AG09309 (cell line): Measurements from ENCODE around the gene WNT6.

ENCODE experiments used
- DNase-seq: peaks from one replicate; pipeline ENCODE4 v3.0.0-alpha.2; 2010; ENCODE audit warnings: low read depth
- H3K4me3 ChIP-seq: 2 replicates; pipeline ENCODE4 v1.5.1; 2011; ENCODE audit warnings: mild to moderate bottlenecking, low read depth, low read length, moderate library complexity; ENCODE audit not compliant: control insufficient read depth
- TF ChIP-seq, protein P1 (sequence below): IDR thresholded peaks from 2 replicates; pipeline ENCODE4 v1.5.1; 2011; ENCODE audit warnings: mild to moderate bottlenecking, low read depth, low read length, inconsistent platforms; ENCODE audit not compliant: insufficient read depth, control insufficient read depth; ENCODE audit errors: missing control alignments

WNT6 gene

DNA sequence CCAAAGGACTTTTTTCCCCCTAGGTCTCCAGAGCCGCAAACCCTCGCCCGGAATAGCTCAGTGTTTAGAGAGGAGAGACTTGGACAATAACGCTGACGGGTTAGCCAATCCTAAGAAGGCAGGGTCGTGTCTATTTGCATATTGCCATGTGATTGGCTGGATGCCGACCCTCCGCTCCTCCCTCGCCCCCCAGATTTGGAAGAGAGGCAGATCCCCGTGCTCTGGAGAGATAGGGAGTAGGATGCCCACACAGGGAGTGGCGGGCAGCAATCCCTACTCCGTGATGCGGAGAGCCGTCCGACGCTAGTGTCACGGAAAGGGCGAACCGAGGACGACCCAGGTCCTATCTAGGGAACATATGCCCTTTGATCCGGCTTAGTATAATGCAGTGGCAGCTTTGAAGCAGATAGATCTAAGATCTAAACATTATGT, 1.4 kb downstream of the WNT6 start:
- DNase-seq, result no peak
- no peak overlapping the region for H3K4me3 ChIP-seq
- TF ChIP-seq, protein P1, sequence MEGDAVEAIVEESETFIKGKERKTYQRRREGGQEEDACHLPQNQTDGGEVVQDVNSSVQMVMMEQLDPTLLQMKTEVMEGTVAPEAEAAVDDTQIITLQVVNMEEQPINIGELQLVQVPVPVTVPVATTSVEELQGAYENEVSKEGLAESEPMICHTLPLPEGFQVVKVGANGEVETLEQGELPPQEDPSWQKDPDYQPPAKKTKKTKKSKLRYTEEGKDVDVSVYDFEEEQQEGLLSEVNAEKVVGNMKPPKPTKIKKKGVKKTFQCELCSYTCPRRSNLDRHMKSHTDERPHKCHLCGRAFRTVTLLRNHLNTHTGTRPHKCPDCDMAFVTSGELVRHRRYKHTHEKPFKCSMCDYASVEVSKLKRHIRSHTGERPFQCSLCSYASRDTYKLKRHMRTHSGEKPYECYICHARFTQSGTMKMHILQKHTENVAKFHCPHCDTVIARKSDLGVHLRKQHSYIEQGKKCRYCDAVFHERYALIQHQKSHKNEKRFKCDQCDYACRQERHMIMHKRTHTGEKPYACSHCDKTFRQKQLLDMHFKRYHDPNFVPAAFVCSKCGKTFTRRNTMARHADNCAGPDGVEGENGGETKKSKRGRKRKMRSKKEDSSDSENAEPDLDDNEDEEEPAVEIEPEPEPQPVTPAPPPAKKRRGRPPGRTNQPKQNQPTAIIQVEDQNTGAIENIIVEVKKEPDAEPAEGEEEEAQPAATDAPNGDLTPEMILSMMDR, result no peak

GRCh38 chr2:218861645-218862318, 2.2 kb downstream of the WNT6 start:
- DNase-seq, result no peak
- H3K4me3 ChIP-seq, result no peak overlapping the region
- TF ChIP-seq, protein P1, result no peak

DNA sequence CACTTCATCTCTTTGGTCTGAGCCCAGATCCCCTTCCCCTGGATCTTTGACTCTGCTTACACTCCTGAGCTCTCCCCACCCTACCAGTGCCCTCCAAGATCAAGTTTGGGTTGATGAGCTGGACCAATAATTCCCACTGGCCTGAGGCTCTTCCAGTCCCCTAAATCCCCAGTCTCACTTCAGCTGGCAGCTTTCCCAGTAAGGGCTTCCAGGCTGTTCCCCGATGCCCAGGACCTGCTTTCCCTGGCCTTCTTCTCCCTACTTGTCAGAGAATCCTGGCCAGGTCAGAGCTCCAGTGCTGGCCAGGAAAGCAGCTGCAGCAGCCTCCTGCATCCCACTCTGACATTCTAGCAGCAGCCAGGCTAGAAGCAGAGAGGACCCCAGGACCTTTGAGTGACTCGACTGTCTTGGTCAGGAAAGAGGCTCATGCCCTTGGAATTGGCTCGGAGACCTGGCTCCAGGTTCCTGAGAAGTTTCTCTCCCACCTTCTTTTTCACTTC, 3.5 kb downstream of the WNT6 start:
- no peak overlapping the region for H3K4me3 ChIP-seq
- TF ChIP-seq, protein P1, result no peak
- DNase-seq, result no peak

DNA sequence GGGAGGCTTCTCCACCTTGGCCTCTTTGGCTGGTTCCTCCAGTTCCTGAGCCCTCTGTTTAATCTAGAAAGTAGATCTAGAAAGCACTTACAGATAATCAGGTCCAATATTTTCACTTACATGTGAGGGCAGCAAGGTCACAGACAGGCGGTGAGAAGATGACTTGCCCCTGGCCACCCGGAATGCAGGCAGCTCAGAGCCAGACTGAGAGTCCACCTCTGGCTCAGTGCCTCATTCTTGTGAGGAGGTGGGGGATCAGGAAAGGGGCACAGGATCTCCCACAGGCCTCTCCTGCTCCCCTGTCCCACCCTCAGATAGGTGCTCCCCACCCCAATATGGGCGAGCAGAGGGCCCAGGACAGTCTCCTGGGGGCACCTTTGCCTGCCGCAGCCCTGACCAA, 5.8 kb downstream of the WNT6 start:
- no peak for DNase-seq
- TF ChIP-seq, protein P1, result no peak

GRCh38 chr2:218865999-218866398, 6.4 kb downstream of the WNT6 start:
- no peak for DNase-seq
- TF ChIP-seq, protein P1, result no peak
- no peak overlapping the region for H3K4me3 ChIP-seq

More for the DNA sequence above, 5.8 kb downstream of the WNT6 start:
- H3K4me3 ChIP-seq, result no peak overlapping the region

GRCh38 chr2:218867900-218868299, 8.3 kb downstream of the WNT6 start:
- no peak for DNase-seq

More at GRCh38 chr2:218867900-218868299, 8.3 kb downstream of the WNT6 start:
- H3K4me3 ChIP-seq, result no peak overlapping the region
- TF ChIP-seq, protein P1, result no peak
